Measurements from ENCODE around the gene C19orf12. TPM values are rescaled to one million over a fixed set of nuclear protein-coding genes. Genes with fewer than 3 reads are reported as not detected.

Gene C19orf12
- total RNA-seq, 1 experiment from 2014 or later, result 10.0 TPM

DNA sequence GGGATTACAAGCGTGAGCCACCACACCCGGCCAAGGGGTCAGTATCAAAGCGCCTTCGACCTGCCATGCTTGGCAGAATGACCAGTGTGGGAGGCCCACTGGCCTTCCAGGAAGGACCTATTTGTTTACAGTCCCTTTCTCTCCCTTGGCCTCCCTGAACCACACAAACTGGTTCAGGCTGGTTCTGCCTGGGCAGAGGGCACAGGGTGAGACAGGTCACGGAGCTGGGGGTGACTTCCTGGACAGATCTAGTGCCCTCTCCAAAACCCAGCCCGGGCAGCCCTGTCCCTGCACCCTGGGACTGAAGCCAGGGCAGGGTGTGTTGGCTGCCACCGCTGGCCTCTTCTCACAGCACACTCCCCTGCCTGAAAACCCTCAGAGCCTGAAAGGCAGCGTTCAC lies 38.5 kb downstream of the C19orf12 start:
- no peaks in the 10 kb centered on the region for H3K27me3 ChIP-seq (ENCODE audit: insufficient read depth, low read length)
- peaks cover 0 to 4% of the 10 kb centered on the region in 2 experiments; a peak in 2 of 4 replicates for H3K4me1 ChIP-seq (ENCODE audit: control insufficient read depth in 1 of 2, insufficient read depth in 2 of 2, low read length in 2 of 2)
- TF ChIP-seq ZNF274 (IDR thresholded peaks at IDR 0.05; ENCODE audit: low read depth, low read length), result no peak
- no peak for TF ChIP-seq FOSL1 (IDR thresholded peaks at IDR 0.05; ENCODE audit: low read depth)
- no peak for TF ChIP-seq ZBTB33 (IDR thresholded peaks at IDR 0.05; ENCODE audit: extremely low read depth, insufficient replicate concordance, low read length)
- no peak for TF ChIP-seq EGR1 (IDR thresholded peaks at IDR 0.05; ENCODE audit: low read depth)
- no peak for TF ChIP-seq JUND (IDR thresholded peaks at IDR 0.05)
- no peak for TF ChIP-seq REST (IDR thresholded peaks at IDR 0.05; ENCODE audit: low read depth)
- no peak for TF ChIP-seq SIN3A (IDR thresholded peaks at IDR 0.05; ENCODE audit: low read depth)
- TF ChIP-seq RAD21 (IDR thresholded peaks at IDR 0.05; ENCODE audit: low read depth), result no peak
- TF ChIP-seq CTCF (IDR thresholded peaks at IDR 0.05 in 2 of 3, conservative IDR thresholded peaks at IDR 0.05 in 1 of 3; ENCODE audit: borderline replicate concordance in 1 of 3, insufficient read depth in 1 of 3, low read depth in 2 of 3, low read length in 2 of 3), result no peak
- TF ChIP-seq TCF7L2 (IDR thresholded peaks at IDR 0.05; ENCODE audit: borderline replicate concordance, extremely low read depth, insufficient read depth, insufficient read length), result no peak
- no peak for TF ChIP-seq EZH2phosphoT487 (IDR thresholded peaks at IDR 0.05; ENCODE audit: borderline replicate concordance)
- no peak for TF ChIP-seq ATF3 (IDR thresholded peaks at IDR 0.05)
- no peak for TF ChIP-seq ZFX (IDR thresholded peaks at IDR 0.05)
- TF ChIP-seq ELF1 (IDR thresholded peaks at IDR 0.05; ENCODE audit: borderline replicate concordance, low read depth), result no peak
- TF ChIP-seq CBX3 (IDR thresholded peaks at IDR 0.05; ENCODE audit: low read depth), result no peak
- H3K79me2 ChIP-seq (ENCODE audit: insufficient read depth, low read length), result peaks cover 7% of the 10 kb centered on the region; the same call in 1 of the 2 replicates
- POLR2A ChIA-PET, result no interaction called here
- no peaks in the 10 kb centered on the region for H3K9me2 ChIP-seq (ENCODE audit: insufficient read depth)
- no peak overlapping the region for H3K27ac ChIP-seq (ENCODE audit: low read depth, low read length)
- CTCF ChIA-PET, result no interaction called here
- H3K9me3 ChIP-seq (ENCODE audit: control insufficient read depth in 1 of 2, insufficient read depth in 1 of 2, low read depth in 1 of 2, low read length in 2 of 2), result no peaks in the 10 kb centered on the region
- no peaks in the 10 kb centered on the region for H4K20me1 ChIP-seq (ENCODE audit: insufficient read depth)
- H3K36me3 ChIP-seq (ENCODE audit: control insufficient read depth in 1 of 2, insufficient read depth in 2 of 2, low read length in 2 of 2), result no peaks in the 10 kb centered on the region; a peak in 1 of 4 replicates
- RAD21 ChIA-PET (ENCODE audit: low non-redundant PET in 1 of 2, low total read pairs in 2 of 2, uncharacterized antibody in 2 of 2, unreplicated experiment in 2 of 2), result no interaction called here
- no TSS peak for BruUV-seq (replicated peaks)
- H3K9ac ChIP-seq (ENCODE audit: low read length), result no peak overlapping the region
- no peak overlapping the region for H3K4me2 ChIP-seq (ENCODE audit: low read length)
- intact Hi-C loops (cut with micrococcal nuclease), result no loop called here
- no peak overlapping the region for H3K4me3 ChIP-seq (replicated peaks in 1 of 2; ENCODE audit: low read depth in 1 of 2, low read length in 2 of 2)
- no peak overlapping the region for H2AFZ ChIP-seq (ENCODE audit: low read depth, low read length, poor library complexity, severe bottlenecking)
- DNase-seq (ENCODE audit: low read depth, low spot score) (no peak), ATAC-seq (no peak)

Measured in HCT116 (cell line).